Measurements from ENCODE around the gene POU3F2.

Gene POU3F2

GRCh38 chr6:98843271-98844243 lies 9.2 kb downstream of the POU3F2 start:
- peak; percentile 42 for DNase-seq (ENCODE audit: low spot score)

DNA sequence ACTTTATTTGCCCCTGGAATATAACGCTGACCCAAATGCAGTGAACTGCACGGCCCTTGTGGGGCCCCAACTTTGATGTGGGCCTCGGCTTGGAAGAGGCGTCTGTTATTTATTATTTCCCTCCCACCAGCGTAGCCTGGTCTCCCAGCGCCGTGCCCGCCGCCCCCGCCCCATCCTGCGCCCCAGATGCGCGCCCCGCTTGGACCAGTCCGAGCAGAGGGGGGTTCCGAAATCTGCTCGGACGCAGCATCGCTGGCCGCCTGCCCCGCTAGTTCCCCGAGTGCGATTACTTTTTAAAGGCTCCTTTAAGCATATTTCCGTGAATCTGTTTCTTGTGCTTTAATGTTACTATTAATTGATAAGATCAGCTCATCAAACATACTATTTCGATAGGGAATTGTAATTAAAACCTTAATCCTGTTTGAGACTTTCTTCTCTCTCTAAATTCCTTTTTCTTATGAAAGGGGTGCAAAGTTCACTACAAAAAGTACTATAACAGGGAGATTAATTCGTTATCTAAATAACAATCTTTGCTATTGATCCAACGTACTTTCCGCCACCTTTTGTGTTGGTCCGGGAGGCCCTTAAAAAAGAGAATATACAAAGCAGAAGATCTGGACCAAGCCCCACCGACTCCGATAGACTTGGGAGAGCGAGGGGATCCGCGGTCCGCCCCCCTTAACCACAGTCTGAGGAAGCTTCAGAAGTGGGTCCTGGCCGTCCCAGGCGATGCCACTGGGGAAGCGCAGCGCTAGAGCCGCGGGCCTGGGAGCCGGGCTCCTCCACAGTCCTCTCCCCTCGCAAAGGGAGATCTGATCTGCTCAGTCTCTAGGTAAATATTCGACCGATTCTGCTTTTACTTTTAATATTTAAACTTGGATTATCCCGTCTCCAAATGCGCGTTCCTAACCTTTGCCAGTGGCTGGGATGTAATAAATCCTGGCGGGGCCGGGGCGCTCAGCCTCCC lies 10.2 kb downstream of the POU3F2 start:
- peak; percentile 40 for DNase-seq (ENCODE audit: low spot score)

- peak; percentile 95 for DNase-seq (ENCODE audit: low spot score)
These were observed 11.0 kb downstream of the POU3F2 start for GRCh38 chr6:98845211-98846020.

GRCh38 chr6:98846021-98846380 lies 11.6 kb downstream of the POU3F2 start:
- no peak for DNase-seq (ENCODE audit: low spot score)

DNA sequence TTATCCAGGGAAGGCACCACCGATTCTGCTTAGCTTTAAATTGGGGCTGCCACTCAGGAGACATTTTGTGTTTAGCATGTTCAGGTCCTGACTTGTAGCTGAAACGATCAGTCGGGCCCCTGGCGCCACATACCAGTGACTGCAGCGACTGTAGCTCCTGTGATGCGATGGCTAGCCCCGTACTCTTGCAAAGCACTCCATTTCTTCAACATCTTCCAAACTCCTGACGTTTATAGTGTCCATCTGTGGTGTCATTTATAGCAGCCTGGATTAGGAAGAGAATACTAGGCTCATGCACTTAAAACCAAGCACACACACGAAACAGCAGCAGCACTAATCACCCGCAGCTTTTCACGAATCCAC lies 13.0 kb downstream of the POU3F2 start:
- DNase-seq (ENCODE audit: low spot score), result no peak

- DNase-seq (ENCODE audit: low spot score), result no peak
These were observed 13.6 kb downstream of the POU3F2 start for GRCh38 chr6:98847779-98848538.

GRCh38 chr6:98848539-98849242 lies 14.3 kb downstream of the POU3F2 start:
- no peak for DNase-seq (ENCODE audit: low spot score)

DNA sequence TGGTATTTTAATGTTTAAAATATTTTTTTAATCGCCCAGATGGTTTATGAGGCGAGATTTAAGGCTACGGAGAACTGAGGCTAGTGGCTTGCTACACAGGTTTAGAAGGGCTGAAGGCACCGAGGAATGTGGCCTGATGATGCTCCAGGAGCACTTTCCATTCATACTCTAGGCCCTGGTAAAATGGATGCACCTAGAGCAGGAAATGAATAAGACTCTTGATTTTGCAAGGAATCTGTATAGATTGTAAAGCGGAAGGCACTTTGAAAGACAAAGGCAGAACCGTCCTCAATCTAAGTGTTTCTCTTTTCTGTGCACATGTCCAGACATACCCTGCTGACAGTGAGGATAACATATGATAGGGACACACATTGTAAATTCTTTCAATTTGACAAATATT lies 30.1 kb downstream of the POU3F2 start:
- no peak for DNase-seq (ENCODE audit: low spot score)

DNA sequence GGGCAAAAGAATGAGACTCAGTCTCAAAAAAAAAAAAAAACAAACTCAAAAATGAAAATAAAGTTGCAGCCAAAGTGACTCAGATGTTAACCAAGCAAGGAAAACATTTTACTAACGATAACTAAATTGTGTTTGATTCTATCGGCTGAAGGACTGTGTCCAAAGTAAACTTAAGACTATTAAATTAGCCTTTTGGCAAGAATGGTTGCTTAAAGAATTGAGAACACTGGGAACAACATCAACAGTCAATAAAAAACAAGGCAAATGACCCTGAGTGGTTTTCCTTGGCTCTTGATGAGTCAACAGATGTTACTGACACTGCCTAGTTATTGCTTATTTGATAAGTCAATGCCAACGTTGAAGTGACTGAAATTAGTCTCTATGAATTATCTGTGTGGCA lies 36.7 kb downstream of the POU3F2 start:
- DNase-seq (ENCODE audit: low spot score), result no peak

DNA sequence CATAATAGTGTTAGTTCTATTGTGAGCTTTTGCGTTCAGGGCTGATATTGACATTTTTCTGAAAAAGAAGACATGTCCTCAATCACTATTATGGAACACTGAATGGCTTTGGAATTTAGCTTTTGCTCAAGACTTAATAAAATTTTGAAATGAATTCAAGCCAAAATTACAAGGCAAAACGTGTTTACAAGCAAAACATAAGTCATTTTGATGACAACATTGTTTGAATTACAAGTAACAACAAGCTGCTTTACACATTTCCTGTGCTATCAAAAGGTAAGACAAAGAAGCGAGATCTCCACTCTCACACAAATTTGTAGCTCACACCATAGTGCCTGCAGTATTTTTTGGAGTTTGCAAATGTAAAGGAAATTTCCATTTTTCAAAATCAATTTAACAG lies 37.4 kb downstream of the POU3F2 start:
- no peak for DNase-seq (ENCODE audit: low spot score)

GRCh38 chr6:98875375-98875774 lies 41.0 kb downstream of the POU3F2 start:
- peak; percentile 17 for DNase-seq (ENCODE audit: low spot score)

- no peak for DNase-seq (ENCODE audit: low spot score)
These were observed 42.9 kb downstream of the POU3F2 start for GRCh38 chr6:98877250-98877649.

GRCh38 chr6:98880486-98880885 lies 46.1 kb downstream of the POU3F2 start:
- no peak for DNase-seq (ENCODE audit: low spot score)

- DNase-seq (ENCODE audit: low spot score), result no peak
These were observed 51.0 kb downstream of the POU3F2 start for GRCh38 chr6:98885330-98885729.

GRCh38 chr6:98887650-98888049 lies 53.3 kb downstream of the POU3F2 start:
- DNase-seq (ENCODE audit: low spot score), result no peak
